Measurements from ENCODE around the gene RAD51C.
"Not testable (repeated sequence)": the region's sequence is repeated elsewhere in the genome, so short reads cannot be mapped to it uniquely, and the experiment has no call there.

Gene RAD51C

DNA sequence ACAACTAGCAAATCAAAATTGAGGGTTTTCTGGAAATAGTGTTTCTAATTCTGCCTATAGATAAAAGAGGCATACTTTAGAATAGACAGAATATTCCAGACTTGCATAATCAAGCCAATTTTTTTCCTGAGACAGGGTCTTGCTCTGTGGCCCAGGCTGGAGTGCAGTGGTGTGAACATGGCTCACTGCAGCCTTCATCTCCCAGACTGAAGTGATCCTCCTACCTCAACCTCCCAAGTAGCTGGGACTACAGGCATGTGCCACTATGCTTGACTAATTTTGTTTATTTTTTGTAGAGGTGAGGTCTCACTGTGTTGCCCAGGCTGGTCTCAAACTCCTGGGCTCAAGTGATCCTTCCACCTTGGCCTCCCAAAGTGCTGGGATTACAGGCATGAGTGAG lies 57.2 kb downstream of the RAD51C start:
- not testable (repeated sequence) for DNase-seq

DNA sequence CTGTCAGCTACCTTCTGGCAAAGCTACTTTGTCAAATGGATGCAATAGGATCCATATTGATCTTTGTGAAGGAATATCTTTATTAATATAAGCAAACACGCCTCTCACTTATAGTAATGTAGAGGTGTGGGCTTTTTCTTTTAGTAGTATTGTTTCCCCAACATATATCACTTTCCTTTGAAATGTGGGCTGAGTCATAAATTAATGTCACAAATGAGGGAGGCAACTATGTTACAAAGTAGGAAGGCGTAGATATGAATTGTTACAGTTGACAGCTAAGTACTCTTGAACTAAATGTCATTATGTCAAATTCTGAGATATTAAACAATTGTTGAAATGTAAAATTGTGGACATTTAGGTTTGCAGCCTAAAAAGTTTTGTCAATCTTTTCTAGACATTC lies 60.6 kb downstream of the RAD51C start:
- DNase-seq = no peak

DNA sequence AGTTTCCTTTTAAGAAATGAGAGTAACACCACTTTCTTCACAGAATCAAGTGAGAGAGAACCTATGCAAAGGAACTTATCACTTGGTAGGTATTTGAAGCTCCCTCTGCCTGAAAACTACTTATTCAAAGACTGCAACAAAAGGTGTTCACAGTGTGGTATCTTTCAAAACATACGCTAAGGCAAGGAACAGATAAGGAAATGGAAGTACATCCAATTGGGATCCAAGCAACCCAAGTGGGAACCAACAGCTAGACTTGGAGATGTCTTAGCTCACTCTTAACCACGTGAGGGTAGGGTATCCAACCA lies 62.8 kb downstream of the RAD51C start:
- DNase-seq = no peak

DNA sequence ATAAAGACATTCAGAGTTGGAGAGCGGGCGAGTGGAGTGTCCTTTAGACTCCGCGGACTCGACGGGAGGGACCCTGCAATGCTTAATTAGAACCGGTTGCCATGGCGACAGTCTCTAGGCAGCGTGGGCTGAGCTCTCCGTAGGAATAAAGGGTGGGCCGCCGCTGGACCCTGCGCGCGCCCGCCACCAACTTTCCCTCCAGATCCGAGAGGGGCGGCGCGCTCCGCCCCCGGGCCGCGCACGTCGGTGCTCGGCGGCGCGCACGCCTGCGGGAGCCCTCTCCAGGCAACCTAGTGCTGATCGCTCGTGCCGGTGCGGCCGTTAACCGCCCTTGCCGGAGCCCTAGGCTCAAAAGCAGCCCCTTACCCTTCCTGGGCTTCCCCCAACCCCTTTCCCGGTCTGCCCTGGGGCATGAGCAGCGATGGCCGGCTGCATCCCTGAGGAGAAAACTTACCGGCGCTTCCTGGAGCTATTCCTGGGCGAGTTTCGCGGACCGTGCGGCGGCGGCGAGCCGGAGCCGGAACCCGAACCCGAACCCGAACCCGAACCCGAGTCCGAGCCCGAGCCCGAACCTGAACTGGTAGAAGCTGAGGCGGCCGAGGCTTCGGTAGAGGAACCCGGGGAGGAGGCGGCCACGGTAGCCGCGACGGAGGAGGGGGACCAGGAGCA lies 63.3 kb downstream of the RAD51C start, which contains the start of gene PPM1E:
Gene PPM1E (plus strand): TSS at position 278 of the 669 bp plus-strand sequence.
- DNase-seq = peak; percentile 27

DNA sequence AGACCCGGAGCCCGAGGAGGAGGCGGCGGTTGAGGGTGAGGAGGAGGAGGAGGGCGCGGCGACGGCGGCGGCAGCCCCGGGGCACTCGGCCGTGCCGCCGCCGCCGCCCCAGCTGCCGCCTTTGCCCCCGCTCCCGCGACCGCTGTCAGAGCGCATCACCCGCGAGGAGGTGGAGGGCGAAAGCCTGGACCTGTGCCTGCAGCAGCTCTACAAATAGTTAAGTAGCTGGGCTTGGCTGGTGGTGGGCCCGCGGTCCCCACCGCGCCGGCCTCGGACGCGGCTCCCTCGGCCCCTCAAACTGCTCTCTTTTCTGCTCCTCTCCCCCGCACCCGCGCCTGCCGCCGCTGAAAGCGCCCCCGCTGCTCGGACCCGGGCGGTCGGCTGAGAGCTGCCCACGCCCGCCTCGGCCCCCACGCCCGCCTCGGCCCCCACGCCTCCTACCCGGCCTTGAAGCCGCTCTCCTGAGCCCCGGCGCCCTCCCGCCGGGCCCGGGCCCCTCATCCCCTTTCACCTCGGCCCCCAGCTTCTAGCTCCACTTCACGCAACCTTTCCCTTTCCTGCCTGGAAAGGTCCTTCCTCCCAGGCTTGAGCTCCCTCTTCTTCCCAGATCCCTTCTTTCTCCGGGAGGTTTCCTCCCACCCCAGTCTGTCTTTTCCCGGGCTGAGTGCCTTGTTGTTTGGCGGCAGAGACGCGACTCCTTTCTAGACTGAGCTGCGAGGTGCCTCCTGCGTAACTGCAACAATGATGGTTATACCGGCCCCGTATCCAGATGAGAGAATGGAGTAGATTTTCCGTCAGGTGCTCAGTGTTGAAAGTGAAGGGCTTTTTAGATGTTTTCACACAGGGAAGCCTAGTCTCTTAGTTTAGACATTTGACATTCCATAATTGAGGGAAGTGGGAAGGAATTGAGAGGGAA lies 64.1 kb downstream of the RAD51C start:
- DNase-seq = no peak

DNA sequence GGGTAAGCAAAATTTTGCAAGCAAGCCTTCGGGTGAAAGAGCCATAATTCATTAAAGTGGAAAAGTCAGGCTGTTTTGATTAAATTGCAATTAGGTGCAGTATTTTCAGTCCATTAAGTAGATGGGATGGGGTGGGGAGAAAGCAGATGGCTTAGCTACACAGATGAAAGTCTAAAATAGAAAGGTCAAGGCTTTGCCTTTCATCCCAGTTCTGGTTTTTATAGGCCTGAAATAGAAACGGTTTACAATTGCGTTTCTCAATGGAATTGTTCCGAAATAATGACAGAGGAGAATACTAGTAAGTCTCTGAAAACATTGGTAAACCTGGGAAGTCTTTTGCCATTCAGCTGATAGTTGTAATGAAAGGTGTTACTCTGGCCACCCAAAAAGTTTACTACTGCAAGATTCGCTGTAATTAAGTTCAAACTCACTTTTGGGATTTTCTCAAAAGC lies 64.8 kb downstream of the RAD51C start:
- no peak for DNase-seq

DNA sequence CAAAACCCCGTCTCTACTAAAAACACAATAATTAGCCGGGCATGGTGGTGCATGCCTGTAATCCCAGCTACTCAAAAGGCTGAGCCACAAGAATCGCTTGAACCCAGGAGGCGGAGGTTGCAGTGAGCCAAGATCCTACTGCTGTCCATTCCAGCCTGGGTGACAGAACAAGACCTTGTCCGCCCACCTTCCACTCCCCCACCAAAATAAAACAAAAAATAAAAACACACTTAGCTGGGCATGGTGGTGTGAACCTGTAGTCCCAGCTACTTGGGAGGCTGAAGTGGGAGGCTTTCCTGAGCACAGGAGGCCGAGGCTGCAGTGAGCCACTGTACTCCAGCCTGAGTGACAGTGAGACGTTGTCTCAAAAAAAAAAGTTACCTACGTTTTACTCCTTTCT lies 66.5 kb downstream of the RAD51C start:
- no peak for DNase-seq

DNA sequence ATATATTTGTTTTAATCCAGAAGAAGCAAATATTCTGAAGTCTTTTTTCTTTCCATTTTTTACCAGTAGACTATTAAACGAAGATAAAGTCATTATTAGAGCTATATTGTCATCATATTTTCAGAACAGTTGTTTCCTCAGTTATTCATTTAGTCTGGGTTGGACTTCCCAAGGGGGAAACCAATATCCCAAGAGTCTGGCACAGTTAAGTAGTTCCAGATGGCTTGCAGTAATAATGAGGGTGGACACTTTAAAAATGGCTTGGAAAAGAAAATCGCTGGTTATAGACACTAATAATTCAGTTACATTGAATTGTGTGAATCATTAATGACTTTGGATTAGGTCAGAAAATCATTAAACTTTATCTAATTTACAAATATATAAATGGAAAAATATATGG lies 67.1 kb downstream of the RAD51C start:
- no peak for DNase-seq

DNA sequence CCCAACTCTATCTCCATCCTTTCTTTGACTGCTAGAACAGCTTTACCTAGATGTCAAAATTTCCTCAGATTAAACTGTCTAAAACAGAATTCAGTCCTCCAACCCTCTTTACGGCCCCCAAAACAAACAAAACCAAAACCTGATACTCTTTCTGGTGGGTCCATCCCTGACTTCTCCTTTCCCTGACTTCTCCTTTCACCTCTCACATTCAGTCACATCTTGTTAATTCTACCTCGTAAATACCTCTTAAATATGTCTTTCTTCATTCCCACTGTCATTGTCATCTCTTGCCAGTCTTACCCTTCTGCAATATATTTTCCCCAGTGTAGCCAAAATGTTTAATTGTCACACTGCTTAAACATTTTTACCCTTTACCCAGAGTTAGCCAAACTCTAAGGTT lies 67.8 kb downstream of the RAD51C start:
- DNase-seq = no peak

DNA sequence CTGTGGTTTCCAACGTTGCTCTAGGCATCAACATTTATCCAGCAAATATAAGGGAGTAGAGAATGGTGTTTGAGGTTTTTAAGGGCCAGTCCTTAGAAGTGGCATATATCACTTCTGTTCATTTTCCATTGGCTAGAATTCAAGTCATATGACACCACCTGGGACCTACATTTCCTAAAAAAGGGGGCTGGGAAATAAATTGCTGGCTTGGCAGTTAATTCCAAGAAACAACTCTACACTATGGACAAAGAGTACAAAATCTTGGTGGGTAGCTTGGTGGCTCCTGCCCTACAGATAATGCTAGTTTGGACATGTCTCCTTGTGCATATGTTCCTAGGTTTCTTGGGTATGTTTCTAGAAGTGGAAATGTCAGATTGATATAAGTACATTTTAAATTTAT lies 70.9 kb downstream of the RAD51C start:
- DNase-seq = no peak

DNA sequence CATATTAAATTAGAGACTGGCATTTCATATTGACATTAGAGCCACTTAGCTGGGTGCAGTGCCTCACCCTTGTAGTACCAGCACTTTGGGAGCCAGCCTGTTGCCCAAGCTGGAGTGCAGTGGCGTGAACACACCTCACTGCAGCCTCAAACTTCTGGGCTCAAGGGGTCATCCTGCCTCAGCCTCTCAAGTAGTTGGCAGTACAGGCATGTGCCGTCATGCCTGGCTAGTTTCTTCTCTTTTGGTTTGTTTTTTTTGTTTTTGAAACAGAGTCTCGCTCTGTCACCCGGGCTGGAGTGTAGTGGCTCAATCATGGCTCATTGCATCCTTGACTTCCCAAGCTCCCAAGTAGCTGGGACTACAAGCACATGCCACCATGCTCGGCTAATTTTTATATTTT lies 72.0 kb downstream of the RAD51C start:
- DNase-seq = no peak

DNA sequence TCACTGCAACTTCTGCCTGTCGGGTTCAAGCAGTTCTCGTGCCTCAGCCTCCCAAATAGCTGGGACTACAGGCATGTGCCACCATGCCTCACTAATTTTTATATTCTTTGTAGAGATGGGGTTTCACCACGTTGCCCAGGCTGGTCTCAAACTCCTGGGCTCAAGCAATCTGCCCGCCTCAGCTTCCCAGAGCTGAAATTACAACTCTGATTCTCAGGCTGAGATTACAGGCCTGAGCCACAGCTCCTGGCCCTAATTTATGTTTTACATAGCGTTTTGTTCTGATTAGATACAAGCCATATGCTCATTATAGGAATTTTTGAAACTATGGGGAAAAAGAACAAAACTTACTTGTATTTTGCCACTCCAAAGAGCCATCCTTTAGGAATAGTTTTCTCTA lies 86.1 kb downstream of the RAD51C start:
- DNase-seq = not testable (repeated sequence)

DNA sequence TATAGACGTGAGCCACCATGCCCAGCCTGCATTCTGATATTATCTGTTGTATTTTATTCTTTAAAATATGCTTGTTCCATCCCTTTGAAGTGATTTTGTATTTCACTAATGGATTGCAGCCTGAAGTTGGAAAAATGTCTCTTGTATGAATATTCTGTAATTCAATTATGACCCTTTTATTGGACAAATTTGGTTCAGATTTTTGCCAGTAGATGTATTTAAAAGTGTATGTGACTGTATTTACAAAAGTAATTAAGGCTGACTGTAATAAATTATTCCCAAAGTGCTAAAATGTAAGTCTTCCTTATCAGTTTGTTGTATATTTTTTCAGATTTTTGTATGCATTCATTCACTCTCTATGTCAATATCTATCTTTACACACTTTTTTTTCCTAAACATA lies 87.0 kb downstream of the RAD51C start:
- DNase-seq = no peak

DNA sequence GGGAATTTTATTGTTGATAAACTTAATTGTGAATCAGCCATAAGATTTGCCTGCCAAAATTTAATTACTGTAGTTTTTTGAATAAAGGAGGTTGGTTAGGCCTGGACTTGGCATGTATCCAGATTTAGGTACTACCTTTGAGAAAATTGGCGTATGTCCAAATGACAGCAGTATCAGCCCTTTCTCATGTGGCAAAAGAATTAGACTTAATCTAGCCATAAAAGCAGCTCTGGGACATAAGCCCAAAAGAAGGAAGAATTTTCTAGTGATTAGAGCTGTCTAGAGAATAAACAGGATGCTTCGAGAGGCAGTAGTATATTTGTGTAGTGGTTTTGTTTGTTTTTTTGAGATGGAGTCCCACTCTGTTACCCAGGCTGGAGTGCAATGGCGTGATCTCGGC lies 91.0 kb downstream of the RAD51C start:
- DNase-seq = no peak

DNA sequence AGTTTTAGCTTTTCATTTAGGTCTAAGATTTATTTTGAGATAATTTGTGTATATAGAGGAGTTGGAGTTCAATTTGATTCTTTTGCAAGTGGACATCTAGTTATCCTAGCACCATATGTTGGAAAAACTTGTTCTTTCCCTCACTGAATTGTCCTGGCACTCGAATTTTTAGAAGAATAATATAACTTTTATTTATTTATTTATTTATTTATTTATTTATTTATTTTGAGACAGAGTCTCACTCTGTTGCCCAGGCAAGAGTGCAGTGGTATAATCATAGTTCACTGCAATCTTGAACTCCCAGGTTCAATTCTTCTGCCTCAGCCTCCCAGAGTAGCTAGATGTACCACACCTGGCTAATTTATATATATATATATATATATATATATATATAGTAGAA lies 92.7 kb downstream of the RAD51C start:
- DNase-seq = no peak

Measured in activated CD4-positive, alpha-beta T cell treated with anti-CD3 and anti-CD28 coated beads, Interleukin-2, amount 50 U/mL, for 1 hour (primary cell).